ENCODE data around the gene SEMA6A. TPM values are rescaled to one million over a fixed set of nuclear protein-coding genes. Genes with fewer than 3 reads are reported as not detected.

The SEMA6A gene, protein sequence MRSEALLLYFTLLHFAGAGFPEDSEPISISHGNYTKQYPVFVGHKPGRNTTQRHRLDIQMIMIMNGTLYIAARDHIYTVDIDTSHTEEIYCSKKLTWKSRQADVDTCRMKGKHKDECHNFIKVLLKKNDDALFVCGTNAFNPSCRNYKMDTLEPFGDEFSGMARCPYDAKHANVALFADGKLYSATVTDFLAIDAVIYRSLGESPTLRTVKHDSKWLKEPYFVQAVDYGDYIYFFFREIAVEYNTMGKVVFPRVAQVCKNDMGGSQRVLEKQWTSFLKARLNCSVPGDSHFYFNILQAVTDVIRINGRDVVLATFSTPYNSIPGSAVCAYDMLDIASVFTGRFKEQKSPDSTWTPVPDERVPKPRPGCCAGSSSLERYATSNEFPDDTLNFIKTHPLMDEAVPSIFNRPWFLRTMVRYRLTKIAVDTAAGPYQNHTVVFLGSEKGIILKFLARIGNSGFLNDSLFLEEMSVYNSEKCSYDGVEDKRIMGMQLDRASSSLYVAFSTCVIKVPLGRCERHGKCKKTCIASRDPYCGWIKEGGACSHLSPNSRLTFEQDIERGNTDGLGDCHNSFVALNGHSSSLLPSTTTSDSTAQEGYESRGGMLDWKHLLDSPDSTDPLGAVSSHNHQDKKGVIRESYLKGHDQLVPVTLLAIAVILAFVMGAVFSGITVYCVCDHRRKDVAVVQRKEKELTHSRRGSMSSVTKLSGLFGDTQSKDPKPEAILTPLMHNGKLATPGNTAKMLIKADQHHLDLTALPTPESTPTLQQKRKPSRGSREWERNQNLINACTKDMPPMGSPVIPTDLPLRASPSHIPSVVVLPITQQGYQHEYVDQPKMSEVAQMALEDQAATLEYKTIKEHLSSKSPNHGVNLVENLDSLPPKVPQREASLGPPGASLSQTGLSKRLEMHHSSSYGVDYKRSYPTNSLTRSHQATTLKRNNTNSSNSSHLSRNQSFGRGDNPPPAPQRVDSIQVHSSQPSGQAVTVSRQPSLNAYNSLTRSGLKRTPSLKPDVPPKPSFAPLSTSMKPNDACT
- total RNA-seq = 1 to 10 TPM; 3.9 to 4.4 TPM

DNA sequence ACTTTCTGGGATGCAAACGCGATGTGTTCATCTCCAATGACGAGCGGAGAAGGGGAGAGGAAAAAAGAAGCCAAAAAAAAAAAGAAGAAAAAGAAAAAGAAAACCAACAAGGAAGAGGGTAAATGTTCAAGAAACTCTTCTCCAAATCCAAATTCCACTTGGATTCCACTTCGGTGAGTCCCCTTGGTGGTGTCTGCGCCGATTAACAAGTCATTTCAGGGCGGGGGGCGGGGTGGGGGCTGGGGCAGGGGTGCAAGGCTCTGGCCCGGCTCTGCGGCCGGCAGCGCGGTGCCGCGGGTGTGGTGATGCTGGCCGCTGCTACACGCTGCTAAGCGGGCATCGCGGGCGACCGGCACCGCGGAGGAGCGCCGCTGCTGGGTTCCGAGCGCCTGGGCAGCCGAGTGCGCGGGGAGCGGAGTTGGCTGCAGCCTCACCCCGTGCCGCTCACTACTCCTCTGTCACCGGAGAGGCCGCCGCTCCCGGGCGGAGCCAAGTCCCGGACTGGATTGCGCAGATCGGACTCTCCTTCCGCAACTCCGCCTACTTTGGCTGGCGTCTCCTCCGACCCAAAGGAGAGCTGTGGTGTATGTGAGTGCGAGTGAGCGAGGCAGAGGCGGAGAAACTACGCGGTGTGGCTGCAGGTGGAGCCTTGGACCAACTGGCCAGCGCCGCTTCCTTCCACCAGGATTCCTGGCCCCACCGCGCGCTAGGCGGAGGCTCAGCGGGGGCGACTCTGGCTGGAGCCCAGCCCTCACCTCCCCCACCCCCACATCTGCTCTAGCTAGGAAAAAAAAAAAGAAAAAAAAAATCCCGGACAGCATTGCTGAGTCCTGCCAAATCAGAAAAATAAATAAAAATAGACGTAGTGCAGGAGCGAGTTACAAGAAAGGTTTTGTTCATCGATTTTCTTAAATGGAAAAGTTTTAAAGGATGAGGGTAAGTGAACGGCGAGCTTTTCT is at the start of gene SEMA6A:
SEMA6A (minus strand) TSS at position 457 of the 959 bp plus-strand sequence. CDS start 69,879 bp downstream, outside the sequence.
- TF ChIP-seq, protein P1, sequence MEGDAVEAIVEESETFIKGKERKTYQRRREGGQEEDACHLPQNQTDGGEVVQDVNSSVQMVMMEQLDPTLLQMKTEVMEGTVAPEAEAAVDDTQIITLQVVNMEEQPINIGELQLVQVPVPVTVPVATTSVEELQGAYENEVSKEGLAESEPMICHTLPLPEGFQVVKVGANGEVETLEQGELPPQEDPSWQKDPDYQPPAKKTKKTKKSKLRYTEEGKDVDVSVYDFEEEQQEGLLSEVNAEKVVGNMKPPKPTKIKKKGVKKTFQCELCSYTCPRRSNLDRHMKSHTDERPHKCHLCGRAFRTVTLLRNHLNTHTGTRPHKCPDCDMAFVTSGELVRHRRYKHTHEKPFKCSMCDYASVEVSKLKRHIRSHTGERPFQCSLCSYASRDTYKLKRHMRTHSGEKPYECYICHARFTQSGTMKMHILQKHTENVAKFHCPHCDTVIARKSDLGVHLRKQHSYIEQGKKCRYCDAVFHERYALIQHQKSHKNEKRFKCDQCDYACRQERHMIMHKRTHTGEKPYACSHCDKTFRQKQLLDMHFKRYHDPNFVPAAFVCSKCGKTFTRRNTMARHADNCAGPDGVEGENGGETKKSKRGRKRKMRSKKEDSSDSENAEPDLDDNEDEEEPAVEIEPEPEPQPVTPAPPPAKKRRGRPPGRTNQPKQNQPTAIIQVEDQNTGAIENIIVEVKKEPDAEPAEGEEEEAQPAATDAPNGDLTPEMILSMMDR (IDR thresholded peaks at IDR 0.05) = peak in 1 of 2 donors; percentile 33
- DNase-seq (ENCODE audit: low spot score) = peak; percentile 88
- Histone ChIP-seq H3K27me3 (no peaks in the 10 kb centered on the region), H3K9me3 (no peaks in the 10 kb centered on the region), H3K36me3 (no peaks in the 10 kb centered on the region), H3K4me1 (peaks cover 0 to 41% of the 10 kb centered on the region in 2 donors), H3K4me3 (peak within 1 kb of the TSS; percentile 56 to 74), H3K27ac (peak within 1 kb of the TSS; percentile 47 to 72)

DNA sequence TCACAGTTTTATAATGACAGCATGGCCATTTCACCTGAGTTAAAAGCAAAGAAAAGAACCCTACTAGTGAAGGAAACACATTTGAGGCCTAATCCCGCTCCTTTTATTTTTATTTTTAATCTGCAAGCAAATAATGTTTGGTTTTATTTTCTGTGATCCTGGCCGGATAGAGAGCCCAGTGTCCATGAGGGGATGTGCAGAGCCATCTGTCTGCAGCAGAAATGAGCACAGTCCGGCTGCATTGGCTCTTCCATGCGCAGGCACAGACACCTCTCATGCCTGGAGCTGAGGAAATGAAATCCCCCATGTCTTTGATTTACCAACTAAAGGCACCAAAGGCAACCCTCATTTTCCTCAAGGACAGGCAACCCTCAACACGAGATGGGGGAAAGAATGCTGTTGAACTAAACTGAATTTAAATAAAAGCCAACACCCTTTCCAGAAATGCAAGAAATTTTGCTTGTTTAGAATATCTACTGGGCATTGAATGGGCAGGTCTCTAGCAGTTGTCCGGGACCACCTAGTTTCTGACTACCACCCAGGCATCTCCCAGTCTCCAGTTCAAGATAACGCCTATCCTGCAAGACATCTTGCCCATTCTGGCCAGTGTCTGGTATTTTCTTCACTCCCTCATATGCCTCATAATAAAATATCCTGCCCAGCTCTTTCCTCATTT is 47.9 kb upstream of the SEMA6A start:
- Histone ChIP-seq H3K9me3 (no peaks in the 10 kb centered on the region), H3K36me3 (no peaks in the 10 kb centered on the region), H3K27ac (no peak overlapping the region), H3K4me3 (no peak overlapping the region), H3K27me3 (no peaks in the 10 kb centered on the region), H3K4me1 (peaks cover 0 to 11% of the 10 kb centered on the region in 2 donors)
- DNase-seq (ENCODE audit: low spot score) = no peak
- TF ChIP-seq, protein P1 (IDR thresholded peaks at IDR 0.05) = no peak

DNA sequence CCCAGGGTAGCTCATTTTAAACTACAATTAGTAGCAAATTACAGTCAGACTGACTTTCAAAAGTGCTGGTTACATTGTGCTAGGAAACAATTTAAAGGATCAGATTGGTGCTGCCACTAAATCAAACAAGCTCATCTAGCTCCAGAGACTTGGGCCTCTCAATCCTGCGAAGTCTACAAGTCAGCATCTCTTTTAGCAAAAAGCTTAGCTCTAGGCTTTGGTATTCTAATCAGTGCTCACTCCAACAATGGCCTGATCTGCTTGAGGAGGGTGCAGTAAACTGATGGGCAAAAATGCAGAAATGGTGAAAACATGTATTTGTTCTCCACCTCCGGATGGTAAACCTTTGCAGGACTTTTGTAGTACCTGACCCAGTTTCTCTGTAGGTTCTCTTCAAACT is 47.0 kb upstream of the SEMA6A start:
- H3K36me3 ChIP-seq = no peaks in the 10 kb centered on the region
- peaks cover 0 to 9% of the 10 kb centered on the region in 2 donors for H3K4me1 ChIP-seq
- H3K27me3 ChIP-seq = no peaks in the 10 kb centered on the region
- TF ChIP-seq, protein P1 (IDR thresholded peaks at IDR 0.05) = no peak
- no peak overlapping the region for H3K27ac ChIP-seq
- no peak for DNase-seq (ENCODE audit: low spot score)
- no peak overlapping the region for H3K4me3 ChIP-seq
- H3K9me3 ChIP-seq = no peaks in the 10 kb centered on the region

DNA sequence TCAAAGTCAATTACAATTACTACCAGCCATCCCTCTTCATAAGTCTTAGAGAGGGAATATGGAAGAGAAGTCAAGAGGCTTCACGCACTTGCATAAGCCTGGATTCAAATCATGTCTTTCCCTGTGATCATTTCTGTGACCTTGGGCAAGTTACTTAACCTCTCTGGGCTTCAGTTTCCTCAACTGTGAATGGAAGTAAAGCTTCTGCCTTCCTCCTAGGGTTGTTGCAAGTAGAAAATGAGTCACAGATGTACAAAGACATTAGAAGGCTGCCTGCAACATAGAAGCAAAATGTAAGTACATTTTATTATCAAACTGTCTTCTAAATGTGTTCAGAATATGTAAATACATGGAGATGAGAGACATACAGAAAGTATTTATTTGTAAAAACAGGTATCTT is 42.3 kb upstream of the SEMA6A start:
- Histone ChIP-seq H3K9me3 (no peaks in the 10 kb centered on the region), H3K4me3 (no peak overlapping the region), H3K36me3 (no peaks in the 10 kb centered on the region), H3K27ac (no peak overlapping the region), H3K4me1 (no peaks in the 10 kb centered on the region), H3K27me3 (no peaks in the 10 kb centered on the region)
- no peak for DNase-seq (ENCODE audit: low spot score)
- TF ChIP-seq, protein P1 (IDR thresholded peaks at IDR 0.05) = no peak

Measured in right atrium auricular region (tissue), 2 donors.